IMR-90 (cell line): Measurements from ENCODE around the gene KAZN. TPM values are rescaled to one million over a fixed set of nuclear protein-coding genes. Genes with fewer than 3 reads are reported as not detected.

Source experiments
- ATAC-seq: fragments of 200-7000 bp; cut with Tn5 transposase; 2 replicates; pipeline ENCODE4 v1.9.1; 2020; ENCODE audit warnings: low read depth, mild to moderate bottlenecking, moderate library complexity
- BruUV-seq: library from RNA; stranded (reverse); fragments of 400-500 nt; replicated peaks from 2 replicates; lab custom pipeline; 2021; lab: Mats Ljungman, UMichigan
- CTCF ChIA-PET: fragments of 300-600 bp; formaldehyde crosslinking; extraction: SDS; loops from one replicate; lab custom pipeline; 2021; ENCODE audit warnings: antibody characterized with exemption; lab: Yijun Ruan, JAX
- POLR2A ChIA-PET: fragments of 300-600 bp; sonication (Branson Sonifier 250); formaldehyde crosslinking; loops from one replicate; lab custom pipeline; 2022; ENCODE audit warnings: antibody characterized with exemption; ENCODE audit not compliant: unreplicated experiment; lab: Charles Lee
- DNase-seq: peaks from one replicate; pipeline ENCODE4 v3.0.0; 2013
- H2AFZ ChIP-seq: replicated peaks from 2 replicates; pipeline ENCODE3; 2013; ENCODE audit warnings: low read length, mild to moderate bottlenecking; ENCODE audit not compliant: poor library complexity
- H2AK5ac ChIP-seq: 2 replicates; pipeline ENCODE4 v1.6.1; 2013; ENCODE audit warnings: low read depth, low read length, inconsistent platforms
- H2AK9ac ChIP-seq: replicated peaks from 2 replicates; pipeline ENCODE3; 2013; ENCODE audit warnings: mild to moderate bottlenecking, low read depth, low read length, moderate library complexity; ENCODE audit not compliant: poor library complexity
- H2BK120ac ChIP-seq: 2 replicates; pipeline ENCODE4 v1.6.1; 2013; ENCODE audit warnings: low read depth, low read length, inconsistent platforms
- H2BK15ac ChIP-seq: 3 replicates; pipeline ENCODE4 v1.6.1; 2013; ENCODE audit warnings: low read depth, low read length, inconsistent platforms
- H2BK20ac ChIP-seq: 2 replicates; pipeline ENCODE4 v1.6.1; 2013; ENCODE audit warnings: low read depth, mild to moderate bottlenecking, inconsistent platforms, low read length, moderate library complexity
- H2BK5ac ChIP-seq: 2 replicates; pipeline ENCODE4 v1.6.1; 2013; ENCODE audit warnings: mild to moderate bottlenecking, low read depth, low read length, inconsistent platforms; ENCODE audit not compliant: poor library complexity, severe bottlenecking
- H3K14ac ChIP-seq: replicated peaks from 2 replicates; pipeline ENCODE4 v1.6.1; 2013; ENCODE audit warnings: low read depth, low read length, inconsistent platforms
- H3K18ac ChIP-seq: 2 replicates; pipeline ENCODE4 v1.6.1; 2013; ENCODE audit warnings: low read depth, low read length, control low read depth
- H3K23ac ChIP-seq: 2 replicates; pipeline ENCODE4 v1.6.1; 2013; ENCODE audit warnings: low read depth, low read length, inconsistent platforms
- H3K27ac ChIP-seq: 2 replicates; pipeline ENCODE4 v1.5.1; 2013; ENCODE audit warnings: mild to moderate bottlenecking, control low read depth, low read length; ENCODE audit not compliant: insufficient read depth
- H3K27me3 ChIP-seq: 2 replicates; pipeline ENCODE4 v1.6.1; 2013; ENCODE audit warnings: low read length; ENCODE audit not compliant: control insufficient read depth, insufficient read depth
- H3K36me3 ChIP-seq: 2 replicates; pipeline ENCODE4 v1.6.1; 2013; ENCODE audit warnings: low read length, mixed read lengths; ENCODE audit not compliant: control insufficient read depth, insufficient read depth
- H3K4ac ChIP-seq: 2 replicates; pipeline ENCODE4 v1.6.1; 2013; ENCODE audit warnings: low read depth, low read length, inconsistent platforms
- H3K4me1 ChIP-seq: 2 replicates; pipeline ENCODE4 v1.6.1; 2013; ENCODE audit warnings: low read length, mixed read lengths; ENCODE audit not compliant: control insufficient read depth, insufficient read depth
- H3K4me2 ChIP-seq: 2 replicates; pipeline ENCODE4 v1.6.1; 2013; ENCODE audit warnings: low read depth, mild to moderate bottlenecking, control low read depth, low read length, moderate library complexity
- H3K4me3 ChIP-seq: 2 replicates; pipeline ENCODE4 v1.5.1; 2013; ENCODE audit warnings: low read depth, mild to moderate bottlenecking, control low read depth, low read length, moderate library complexity; ENCODE audit not compliant: insufficient read depth
- H3K56ac ChIP-seq: 2 replicates; pipeline ENCODE4 v1.6.1; 2013; ENCODE audit warnings: low read length, inconsistent platforms; ENCODE audit not compliant: insufficient read depth; ENCODE audit errors: extremely low read depth
- H3K79me1 ChIP-seq, 2 experiments: 2 replicates each; pipeline ENCODE4 v1.6.1; 2013; ENCODE audit warnings: low read length in 2 of 2, inconsistent platforms in 1 of 2, low read depth in 1 of 2
- H3K9ac ChIP-seq: 2 replicates; pipeline ENCODE4 v1.6.1; 2013; ENCODE audit warnings: low read depth, low read length, control low read depth
- H3K9me1 ChIP-seq: 2 replicates; pipeline ENCODE4 v1.6.1; 2013; ENCODE audit warnings: low read length, inconsistent platforms; ENCODE audit not compliant: insufficient read depth
- H3K9me3 ChIP-seq: 2 replicates; pipeline ENCODE4 v1.6.1; 2013; ENCODE audit warnings: low read length; ENCODE audit not compliant: control insufficient read depth, insufficient read depth
- H4K20me1 ChIP-seq: 2 replicates; pipeline ENCODE4 v1.6.1; 2013; ENCODE audit warnings: low read length, inconsistent platforms; ENCODE audit not compliant: insufficient read depth
- H4K5ac ChIP-seq: 2 replicates; pipeline ENCODE4 v1.6.1; 2013; ENCODE audit warnings: mild to moderate bottlenecking, low read depth, low read length, control low read depth
- H4K8ac ChIP-seq, 2 experiments: 2 replicates each; pipeline ENCODE4 v1.6.1; 2013; ENCODE audit warnings: low read depth in 2 of 2, low read length in 2 of 2, control low read depth in 1 of 2, inconsistent platforms in 1 of 2
- H4K91ac ChIP-seq: 2 replicates; pipeline ENCODE4 v1.6.1; 2013; ENCODE audit warnings: low read depth, low read length, inconsistent platforms; ENCODE audit not compliant: insufficient read depth
- BHLHE40 ChIP-seq: fragments of 150-350 bp; IDR thresholded peaks from 2 replicates; pipeline ENCODE4 v1.6.1; 2016; ENCODE audit warnings: mild to moderate bottlenecking, low read depth, low read length
- CHD1 ChIP-seq: IDR thresholded peaks from 2 replicates; pipeline ENCODE4 v1.6.1; 2012; ENCODE audit warnings: low read depth, low read length, improper control_type of control experiment
- CTCF ChIP-seq: conservative IDR thresholded peaks from 2 replicates; pipeline ENCODE4 v1.5.1; 2012; ENCODE audit warnings: mild to moderate bottlenecking, low read depth, low read length, improper control_type of control experiment
- ELK1 ChIP-seq: fragments of 150-350 bp; IDR thresholded peaks from 2 replicates; pipeline ENCODE4 v1.6.1; 2016; ENCODE audit warnings: low read depth, mild to moderate bottlenecking, low read length, moderate library complexity, borderline replicate concordance
- FOS ChIP-seq: fragments of 150-350 bp; IDR thresholded peaks from 2 replicates; pipeline ENCODE4 v1.6.1; 2016; ENCODE audit warnings: low read depth, low read length
- MAFK ChIP-seq: IDR thresholded peaks from 2 replicates; pipeline ENCODE4 v1.6.1; 2012; ENCODE audit warnings: low read depth, low read length, improper control_type of control experiment
- MAZ ChIP-seq: IDR thresholded peaks from 2 replicates; pipeline ENCODE4 v1.6.1; 2012; ENCODE audit warnings: low read depth, mild to moderate bottlenecking, low read length, improper control_type of control experiment, moderate library complexity, borderline replicate concordance
- MXI1 ChIP-seq: IDR thresholded peaks from 2 replicates; pipeline ENCODE4 v1.6.1; 2012; ENCODE audit warnings: low read depth, mild to moderate bottlenecking, low read length, moderate library complexity, borderline replicate concordance
- NFE2L2 ChIP-seq: fragments of 150-350 bp; IDR thresholded peaks from 2 replicates; pipeline ENCODE4 v1.6.1; 2016; ENCODE audit warnings: low read depth, mild to moderate bottlenecking, low read length
- POLR2A ChIP-seq: IDR thresholded peaks from 2 replicates; pipeline ENCODE4 v1.6.1; 2012; ENCODE audit warnings: mild to moderate bottlenecking, low read depth, low read length
- RAD21 ChIP-seq: IDR thresholded peaks from 2 replicates; pipeline ENCODE4 v1.6.1; 2012; ENCODE audit warnings: low read length, improper control_type of control experiment
- RFX5 ChIP-seq: IDR thresholded peaks from 2 replicates; pipeline ENCODE4 v1.8.0; 2012; ENCODE audit warnings: low read depth, mild to moderate bottlenecking, low read length, moderate library complexity
- SMC3 ChIP-seq: fragments of 150-350 bp; IDR thresholded peaks from 2 replicates; pipeline ENCODE4 v1.6.1; 2016; ENCODE audit warnings: low read depth, mild to moderate bottlenecking, antibody characterized with exemption, low read length, moderate library complexity
- WGBS, 2 experiments: methylation state at CpG; one replicate each; pipeline versions ENCODE4 v1.1.5 to v1.1.7; 2013; ENCODE audit warnings: missing lambda C conversion rate in 2 of 2; ENCODE audit not compliant: insufficient read length in 1 of 2; ENCODE audit errors: extremely low coverage in 2 of 2; 5-methylcytosine and 5-hydroxymethylcytosine counted together
- dilution Hi-C: fragments of 300-500 bp; cut with HindIII; formaldehyde crosslinking; loops from one replicate; pipeline ENCODE4 v1.14.3; 2018; ENCODE audit warnings: low sequenced_read_pairs; ENCODE audit not compliant: unreplicated experiment
- in situ Hi-C: fragments of 300-500 bp; cut with MboI; formaldehyde crosslinking; loops from 3 replicates; pipeline ENCODE4 v1.14.3; 2019; ENCODE audit warnings: low sequenced_read_pairs, inconsistent platforms, mixed read lengths
- intact Hi-C: fragments of 100-400 bp; cut with micrococcal nuclease; formaldehyde crosslinking; loops from 2 replicates; pipeline ENCODE4 v1.10.0; 2022
- polyA plus RNA-seq, 3 experiments: library from polyadenylated mRNA; depleted of rRNA; stranded (reverse); fragments of >200 nt; gene quantifications; 2 replicates each; pipeline ENCODE4 v1.2.3, GENCODE V29; 2012; ENCODE audit warnings: low replicate concordance in 1 of 3
- total RNA-seq: library from RNA; depleted of rRNA; stranded (reverse); fragments of >200 nt; gene quantifications from 2 replicates; pipeline ENCODE4 v1.2.3, GENCODE V29; 2012

Gene KAZN
- total and polyA plus RNA-seq, 2 of the 4 experiments (the other 2 are of a cell fraction), result 5.2 to 10.5 TPM

- peaks cover 8% of the 10 kb centered on the region for H3K27me3 ChIP-seq
- dilution Hi-C loops, result no loop called here
- in situ Hi-C loops, result no loop called here
- DNase-seq, result no peak
- H3K4me2 ChIP-seq, result no peak overlapping the region
- no peak overlapping the region for H2BK120ac ChIP-seq
- no peak overlapping the region for H3K27ac ChIP-seq
- no peaks in the 10 kb centered on the region for H3K36me3 ChIP-seq
- no peak overlapping the region for H4K5ac ChIP-seq
- H3K56ac ChIP-seq, result no peak overlapping the region
- no peak overlapping the region for H2BK20ac ChIP-seq
- ATAC-seq, result no peak
- CTCF ChIA-PET, result interaction anchor here (1.2 kb wide), 1 partner anchor 131 kb away, joined by 3 read pairs; no protein-coding TSS in a partner anchor
- intact Hi-C loops, result no loop called here
- H3K18ac ChIP-seq, result no peak overlapping the region
- no TSS peak for BruUV-seq
- no peak overlapping the region for H4K8ac ChIP-seq
- H3K4ac ChIP-seq, result no peak overlapping the region
- H3K9ac ChIP-seq, result no peak overlapping the region
- H3K4me1 ChIP-seq, result peaks cover 7% of the 10 kb centered on the region; the same call in 1 of the 2 replicates
- POLR2A ChIA-PET, result no interaction called here
- no peaks in the 10 kb centered on the region for H3K9me1 ChIP-seq
- H4K91ac ChIP-seq, result no peak overlapping the region
- no peak overlapping the region for H2AFZ ChIP-seq
- 80% methylated on average over 1 of the region's 4 CpGs; no CpG with 5 or more reads in 1 of the 2 experiments for WGBS, 2 experiments
- TF ChIP-seq NFE2L2 (no peak), SMC3 (no peak), CTCF (no peak), FOS (no peak), BHLHE40 (no peak), POLR2A (no peak), MXI1 (no peak), MAZ (no peak), MAFK (no peak), RFX5 (no peak), ELK1 (no peak), CHD1 (no peak), RAD21 (no peak)
- no peaks in the 10 kb centered on the region for H3K79me1 ChIP-seq
- no peak overlapping the region for H2BK5ac ChIP-seq
- no peak overlapping the region for H3K4me3 ChIP-seq
- H4K20me1 ChIP-seq, result no peaks in the 10 kb centered on the region
- H3K23ac ChIP-seq, result no peak overlapping the region
- H2BK15ac ChIP-seq, result no peak overlapping the region
- H3K9me3 ChIP-seq, result peaks cover 4% of the 10 kb centered on the region; the same call in 1 of the 2 replicates
- H2AK9ac ChIP-seq, result no peak overlapping the region
- no peak overlapping the region for H2AK5ac ChIP-seq
- H3K14ac ChIP-seq, result no peak overlapping the region
These were observed 299.1 kb downstream of the KAZN start for GRCh38 chr1:14897547-14897946.
